Neural progenitor cell (in vitro differentiated cells): ENCODE data around the gene ADARB2. TPM values are rescaled to one million over a fixed set of nuclear protein-coding genes. Genes with fewer than 3 reads are reported as not detected.

Experiments used
- DNase-seq: peaks from one replicate; pipeline ENCODE4 v3.0.0-alpha.2; 2016; ENCODE audit warnings: low spot score
- H2AFZ ChIP-seq: fragments of 200-600 bp; sonication (generic); replicated peaks from 2 replicates; pipeline ENCODE4 v1.6.1; 2016; ENCODE audit warnings: antibody characterized with exemption
- H3F3A ChIP-seq: fragments of 200-600 bp; sonication (generic); 2 replicates; pipeline ENCODE4 v1.6.1; 2016; ENCODE audit warnings: antibody characterized with exemption, low read depth
- H3K27ac ChIP-seq: fragments of 200-600 bp; sonication (generic); 2 replicates; pipeline ENCODE4 v1.5.1; 2016; ENCODE audit warnings: mild to moderate bottlenecking
- H3K27me3 ChIP-seq: fragments of 200-600 bp; sonication (generic); 2 replicates; pipeline ENCODE4 v1.6.1; 2016; ENCODE audit warnings: mild to moderate bottlenecking, moderate library complexity
- H3K36me3 ChIP-seq: fragments of 200-600 bp; sonication (generic); 2 replicates; pipeline ENCODE4 v1.5.1; 2016
- H3K4me1 ChIP-seq: fragments of 200-600 bp; sonication (generic); 2 replicates; pipeline ENCODE4 v1.6.1; 2016; ENCODE audit warnings: mixed run types
- H3K4me2 ChIP-seq: fragments of 200-600 bp; sonication (generic); 2 replicates; pipeline ENCODE4 v1.6.1; 2016
- H3K4me3 ChIP-seq: fragments of 200-600 bp; sonication (generic); 2 replicates; pipeline ENCODE4 v1.5.1; 2016
- H3K79me2 ChIP-seq: fragments of 200-600 bp; sonication (generic); 2 replicates; pipeline ENCODE4 v1.6.1; 2016; ENCODE audit warnings: low read depth
- H3K9ac ChIP-seq: fragments of 200-600 bp; sonication (generic); 2 replicates; pipeline ENCODE4 v1.6.1; 2016
- H3K9me3 ChIP-seq: fragments of 200-600 bp; sonication (generic); 2 replicates; pipeline ENCODE4 v1.5.1; 2016; ENCODE audit warnings: low read depth
- H4K20me1 ChIP-seq: fragments of 200-600 bp; sonication (generic); 2 replicates; pipeline ENCODE4 v1.6.1; 2016; ENCODE audit warnings: low read depth
- H3K27ac Mint-ChIP-seq: 3 replicates; pipeline ENCODE4 v1.8.0; 2021; ENCODE audit warnings: mixed read lengths
- H3K27me3 Mint-ChIP-seq: 2 replicates; pipeline ENCODE4 v1.8.0; 2022; ENCODE audit warnings: low read depth, mild to moderate bottlenecking, inconsistent platforms, moderate library complexity, mixed read lengths; ENCODE audit not compliant: insufficient read depth
- H3K36me3 Mint-ChIP-seq: 3 replicates; pipeline ENCODE4 v1.8.0; 2021; ENCODE audit warnings: mixed read lengths
- H3K4me1 Mint-ChIP-seq: 3 replicates; pipeline ENCODE4 v1.8.0; 2021; ENCODE audit warnings: mixed read lengths
- H3K4me3 Mint-ChIP-seq: 3 replicates; pipeline ENCODE4 v1.8.0; 2021; ENCODE audit warnings: mild to moderate bottlenecking, moderate library complexity, mixed read lengths
- H3K9me3 Mint-ChIP-seq: 3 replicates; pipeline ENCODE4 v1.8.0; 2020; ENCODE audit warnings: mixed read lengths
- EZH2 ChIP-seq: fragments of 200-600 bp; sonication (generic); IDR thresholded peaks from 2 replicates; pipeline ENCODE4 v1.6.1; 2017; ENCODE audit warnings: antibody characterized with exemption, mild to moderate bottlenecking, moderate library complexity
- EZH2phosphoT487 ChIP-seq: fragments of 200-600 bp; sonication (generic); IDR thresholded peaks from 2 replicates; pipeline ENCODE4 v1.6.1; 2017; ENCODE audit warnings: antibody characterized with exemption
- total RNA-seq: library from RNA; depleted of rRNA; stranded (reverse); fragments of >200 nt; gene quantifications from 2 replicates; pipeline ENCODE4 v1.2.3, GENCODE V29; 2015; ENCODE audit warnings: low replicate concordance
- TF ChIP-seq, protein P1 (sequence below): fragments of 200-600 bp; sonication (generic); IDR thresholded peaks from 2 replicates; pipeline ENCODE4 v1.5.1; 2017; ENCODE audit warnings: antibody characterized with exemption, mild to moderate bottlenecking

Gene ADARB2
- total RNA-seq, 1 donor from 2014 or later, result not detected

DNA sequence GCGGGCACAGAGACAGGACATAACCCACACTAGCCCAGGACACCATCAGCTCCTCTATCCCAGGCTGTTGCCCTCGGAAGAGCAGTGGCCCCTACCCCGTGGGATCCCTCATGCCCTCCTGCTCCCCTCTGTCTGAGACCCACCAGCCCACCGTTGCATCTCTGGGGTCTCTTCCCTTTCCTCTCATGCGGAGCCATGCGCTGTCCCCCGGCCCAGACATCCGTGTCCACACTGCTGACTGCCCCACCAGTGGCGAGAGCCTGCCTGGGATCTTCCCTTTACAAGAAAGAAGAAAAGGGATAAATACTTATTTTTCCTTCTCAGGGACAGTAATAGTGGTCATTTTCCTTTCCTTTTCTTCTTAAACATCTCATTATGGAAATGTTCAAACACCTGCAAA is 565.7 kb downstream of the ADARB2 start:
- H3K36me3 ChIP-seq, result no peaks in the 10 kb centered on the region
- no peaks in the 10 kb centered on the region for H3K79me2 ChIP-seq
- Mint-ChIP-seq H3K4me3 (no peak overlapping the region), H3K27ac (no peak overlapping the region), H3K4me1 (peaks cover 15% of the 10 kb centered on the region), H3K36me3 (no peaks in the 10 kb centered on the region), H3K27me3 (peaks cover 12% of the 10 kb centered on the region), H3K9me3 (no peaks in the 10 kb centered on the region)
- no peak overlapping the region for H3K4me2 ChIP-seq
- no peak overlapping the region for H3K9ac ChIP-seq
- no peaks in the 10 kb centered on the region for H4K20me1 ChIP-seq
- H3K4me1 ChIP-seq, result no peaks in the 10 kb centered on the region
- TF ChIP-seq EZH2phosphoT487 (no peak), EZH2 (no peak)
- TF ChIP-seq, protein P1, sequence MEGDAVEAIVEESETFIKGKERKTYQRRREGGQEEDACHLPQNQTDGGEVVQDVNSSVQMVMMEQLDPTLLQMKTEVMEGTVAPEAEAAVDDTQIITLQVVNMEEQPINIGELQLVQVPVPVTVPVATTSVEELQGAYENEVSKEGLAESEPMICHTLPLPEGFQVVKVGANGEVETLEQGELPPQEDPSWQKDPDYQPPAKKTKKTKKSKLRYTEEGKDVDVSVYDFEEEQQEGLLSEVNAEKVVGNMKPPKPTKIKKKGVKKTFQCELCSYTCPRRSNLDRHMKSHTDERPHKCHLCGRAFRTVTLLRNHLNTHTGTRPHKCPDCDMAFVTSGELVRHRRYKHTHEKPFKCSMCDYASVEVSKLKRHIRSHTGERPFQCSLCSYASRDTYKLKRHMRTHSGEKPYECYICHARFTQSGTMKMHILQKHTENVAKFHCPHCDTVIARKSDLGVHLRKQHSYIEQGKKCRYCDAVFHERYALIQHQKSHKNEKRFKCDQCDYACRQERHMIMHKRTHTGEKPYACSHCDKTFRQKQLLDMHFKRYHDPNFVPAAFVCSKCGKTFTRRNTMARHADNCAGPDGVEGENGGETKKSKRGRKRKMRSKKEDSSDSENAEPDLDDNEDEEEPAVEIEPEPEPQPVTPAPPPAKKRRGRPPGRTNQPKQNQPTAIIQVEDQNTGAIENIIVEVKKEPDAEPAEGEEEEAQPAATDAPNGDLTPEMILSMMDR, result no peak
- DNase-seq, result no peak
- no peak overlapping the region for H2AFZ ChIP-seq
- H3F3A ChIP-seq, result no peaks in the 10 kb centered on the region
- H3K9me3 ChIP-seq, result no peaks in the 10 kb centered on the region
- H3K27ac ChIP-seq, result no peak overlapping the region
- no peaks in the 10 kb centered on the region for H3K27me3 ChIP-seq
- no peak overlapping the region for H3K4me3 ChIP-seq

DNA sequence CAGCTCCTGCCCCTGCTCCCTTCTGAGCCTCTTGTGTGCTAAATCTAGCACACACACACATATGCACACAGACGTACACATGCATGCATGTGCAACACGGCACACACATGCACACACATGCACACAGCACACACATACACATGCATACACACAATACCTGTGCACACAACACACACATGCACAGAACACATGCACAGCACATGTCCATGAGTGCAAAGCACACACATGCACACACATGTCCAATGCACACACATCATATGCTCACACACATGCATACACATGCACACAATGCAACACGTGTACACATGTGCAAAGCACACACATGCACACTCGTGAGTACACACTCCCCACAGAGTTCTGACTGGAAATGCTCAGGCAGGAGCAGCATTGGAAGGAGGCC is 566.1 kb downstream of the ADARB2 start:
- H3K36me3 ChIP-seq, result no peaks in the 10 kb centered on the region
- no peak for DNase-seq
- Mint-ChIP-seq H3K27ac (no peak overlapping the region), H3K4me3 (no peak overlapping the region), H3K36me3 (no peaks in the 10 kb centered on the region), H3K27me3 (peaks cover 12% of the 10 kb centered on the region), H3K4me1 (peaks cover 15% of the 10 kb centered on the region), H3K9me3 (no peaks in the 10 kb centered on the region)
- no peaks in the 10 kb centered on the region for H4K20me1 ChIP-seq
- no peak overlapping the region for H3K4me3 ChIP-seq
- no peaks in the 10 kb centered on the region for H3F3A ChIP-seq
- no peak overlapping the region for H3K9ac ChIP-seq
- H3K4me1 ChIP-seq, result no peaks in the 10 kb centered on the region
- no peak overlapping the region for H3K4me2 ChIP-seq
- no peaks in the 10 kb centered on the region for H3K27me3 ChIP-seq
- no peak overlapping the region for H2AFZ ChIP-seq
- TF ChIP-seq EZH2 (no peak), EZH2phosphoT487 (no peak)
- TF ChIP-seq, protein P1, result no peak
- H3K9me3 ChIP-seq, result no peaks in the 10 kb centered on the region
- no peaks in the 10 kb centered on the region for H3K79me2 ChIP-seq
- H3K27ac ChIP-seq, result no peak overlapping the region

DNA sequence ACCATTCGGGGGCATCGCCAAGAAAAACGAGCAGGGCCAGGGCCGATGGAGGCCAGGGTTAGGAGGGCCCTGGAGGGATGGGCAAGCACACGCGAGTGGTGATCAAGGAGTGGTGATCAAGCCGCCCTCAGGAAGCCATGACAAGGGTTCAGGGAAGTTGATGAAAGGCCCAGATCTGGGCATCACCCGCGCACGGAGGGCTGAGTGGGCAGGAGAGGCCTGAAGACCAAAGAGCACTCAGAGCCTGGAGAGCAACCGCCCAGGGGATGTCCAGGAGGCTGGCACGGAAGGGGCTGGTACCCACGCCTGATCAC is 566.5 kb downstream of the ADARB2 start:
- no peaks in the 10 kb centered on the region for H3K9me3 Mint-ChIP-seq

More for the DNA sequence above, 566.5 kb downstream of the ADARB2 start:
- Mint-ChIP-seq H3K27me3 (peaks cover 10% of the 10 kb centered on the region), H3K4me3 (no peak overlapping the region), H3K27ac (peak overlapping the region; percentile 50), H3K36me3 (no peaks in the 10 kb centered on the region), H3K4me1 (peaks cover 15% of the 10 kb centered on the region)
- Histone ChIP-seq H3K9ac (no peak overlapping the region), H4K20me1 (no peaks in the 10 kb centered on the region), H2AFZ (peak overlapping the region; percentile 70), H3F3A (no peaks in the 10 kb centered on the region), H3K79me2 (no peaks in the 10 kb centered on the region), H3K4me2 (no peak overlapping the region), H3K9me3 (no peaks in the 10 kb centered on the region), H3K4me1 (no peaks in the 10 kb centered on the region), H3K36me3 (no peaks in the 10 kb centered on the region), H3K4me3 (no peak overlapping the region), H3K27ac (no peak overlapping the region), H3K27me3 (no peaks in the 10 kb centered on the region)
- TF ChIP-seq, protein P1, result no peak
- DNase-seq, result no peak
